H4 (cell line): ENCODE results near the gene SLC6A11. TPM values are rescaled to one million over a fixed set of nuclear protein-coding genes. Genes with fewer than 3 reads are reported as not detected.

Experiments used
- DNase-seq: peaks from one replicate; pipeline ENCODE4 v3.0.0-alpha.2; 2015; ENCODE audit warnings: low spot score
- total RNA-seq: library from RNA; depleted of rRNA; stranded (reverse); fragments of >200 nt; shearing (Covaris generic); gene quantifications from 2 replicates; pipeline ENCODE4 v1.2.3, GENCODE V29; 2014

Gene SLC6A11
- total RNA-seq, 1 experiment from 2014 or later: 0.12 TPM

DNA sequence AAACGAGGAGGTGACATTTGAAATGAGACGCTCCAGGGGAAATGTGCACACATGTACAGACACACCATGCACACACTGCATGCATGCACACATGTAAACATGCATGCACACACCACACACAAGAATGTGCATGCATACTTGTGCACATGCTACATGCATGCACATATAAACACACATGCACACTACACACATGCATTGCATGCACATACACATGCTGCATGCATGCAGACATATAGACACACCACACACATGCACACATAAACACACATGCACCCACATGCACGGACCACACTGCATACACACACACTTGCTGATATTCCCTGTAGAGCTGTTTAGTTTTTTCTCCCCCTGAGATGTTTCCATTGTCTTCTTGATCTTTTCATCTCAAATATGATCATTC is 138.7 kb downstream of the SLC6A11 start:
- DNase-seq: no peak

DNA sequence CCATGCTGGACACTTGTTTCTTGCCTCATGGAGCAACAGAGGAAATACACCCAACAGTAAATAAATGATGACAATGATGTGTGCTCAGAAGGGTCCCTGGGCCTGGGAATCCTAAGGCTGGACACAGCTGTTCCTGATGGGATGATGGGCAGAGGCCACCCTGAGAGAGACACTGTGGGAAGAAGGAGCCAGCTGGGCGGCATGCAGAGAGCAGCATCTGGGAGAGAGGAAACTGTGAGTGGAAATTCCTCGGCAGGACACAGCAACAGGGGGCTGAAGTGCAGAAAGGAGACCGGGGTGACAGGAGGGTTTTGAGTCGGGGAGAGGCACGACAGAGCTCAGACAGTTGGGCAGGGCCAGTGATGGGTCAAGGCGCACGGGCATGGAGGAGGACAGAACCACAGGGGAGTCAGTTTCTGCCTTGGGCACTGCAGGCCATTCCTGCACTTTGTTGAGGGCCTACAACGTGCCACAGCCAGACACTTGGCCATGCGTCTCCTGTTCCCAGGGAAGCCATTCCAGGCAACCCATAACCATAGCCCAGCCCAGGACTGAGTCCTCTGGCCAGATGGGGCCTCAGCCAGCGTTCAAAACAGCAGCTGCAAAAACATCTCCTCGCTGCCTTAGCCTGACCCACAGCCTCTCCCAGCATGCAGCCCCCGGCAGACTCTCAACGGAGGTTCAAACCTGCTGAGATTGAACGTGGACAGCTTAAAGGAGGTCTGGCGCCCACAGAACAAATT is 139.9 kb downstream of the SLC6A11 start:
- DNase-seq: no peak

DNA sequence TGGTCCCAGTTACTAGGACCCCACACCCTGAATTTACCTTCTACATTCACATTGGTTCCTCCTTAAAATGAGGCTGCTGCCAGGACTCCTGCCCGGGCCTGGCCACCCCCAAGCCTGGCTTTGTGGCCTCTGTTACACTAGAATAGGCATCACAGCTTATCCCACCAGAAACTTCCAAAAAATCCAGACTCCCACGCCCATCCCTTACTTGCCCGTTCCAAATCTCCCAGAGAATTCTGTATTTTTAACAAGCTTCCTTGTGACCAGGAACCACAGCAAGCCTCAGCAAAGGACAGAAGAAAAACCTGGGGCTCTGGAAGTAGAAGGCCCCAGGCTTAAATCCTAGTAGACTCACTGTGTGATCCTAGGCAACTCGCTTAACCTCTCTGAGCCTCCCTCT is 140.5 kb downstream of the SLC6A11 start:
- DNase-seq: no peak

DNA sequence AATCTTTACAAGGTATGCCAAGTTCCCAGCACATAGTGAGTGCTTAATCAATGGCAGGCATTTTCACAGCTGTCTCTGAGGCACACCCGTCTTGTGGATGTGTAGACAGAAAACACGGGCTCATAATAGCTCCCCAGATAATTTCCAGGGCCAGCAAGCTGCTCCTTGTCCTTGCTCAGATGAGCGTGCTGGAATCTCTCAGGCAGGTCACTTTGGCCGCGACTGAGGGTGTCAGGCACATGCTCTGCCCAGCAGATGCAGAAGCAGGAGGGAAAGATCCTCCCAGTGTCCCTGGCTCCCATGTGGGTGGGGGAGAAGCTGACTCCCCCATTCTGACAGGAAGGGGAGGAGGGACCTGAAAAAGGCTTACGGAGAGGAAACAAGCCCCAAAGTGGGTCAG is 141.0 kb downstream of the SLC6A11 start:
- DNase-seq: no peak

DNA sequence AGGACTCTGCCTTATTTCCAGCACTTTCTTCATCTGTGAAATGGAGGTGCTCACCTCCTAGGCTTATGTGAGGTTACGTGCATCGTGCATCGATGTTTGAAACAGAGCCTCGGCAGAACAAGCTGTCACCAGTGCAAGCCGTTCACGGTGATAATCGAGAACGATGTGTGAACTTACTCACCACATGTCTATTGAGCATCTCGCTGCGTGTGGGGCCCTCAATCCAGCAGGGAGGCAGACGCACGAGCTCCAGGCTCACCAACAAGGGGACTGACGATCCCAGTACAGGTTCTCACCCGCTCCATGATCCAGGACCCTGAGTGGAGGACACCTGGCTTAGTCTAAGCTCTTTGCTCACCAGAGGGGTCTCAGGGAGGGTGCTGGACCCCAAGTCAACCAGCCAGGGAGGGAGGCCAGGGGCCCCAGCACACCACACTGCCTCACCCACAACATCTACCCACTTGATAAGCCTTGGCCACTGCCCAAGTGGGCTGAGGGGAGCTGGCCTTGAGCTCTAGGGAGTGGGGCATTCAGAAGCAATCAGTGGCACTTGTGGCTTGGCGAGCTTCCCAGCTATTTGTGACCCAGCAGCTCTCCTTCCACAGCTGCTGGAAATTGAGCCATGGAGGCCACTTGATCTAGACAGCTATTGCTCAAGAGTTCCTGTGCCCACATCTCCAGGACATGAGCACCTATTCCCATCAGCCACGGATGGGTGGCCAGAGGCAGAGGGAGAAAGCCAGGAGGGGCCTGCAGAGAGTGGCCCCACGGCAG is 142.1 kb downstream of the SLC6A11 start:
- DNase-seq: peak; percentile 86

DNA sequence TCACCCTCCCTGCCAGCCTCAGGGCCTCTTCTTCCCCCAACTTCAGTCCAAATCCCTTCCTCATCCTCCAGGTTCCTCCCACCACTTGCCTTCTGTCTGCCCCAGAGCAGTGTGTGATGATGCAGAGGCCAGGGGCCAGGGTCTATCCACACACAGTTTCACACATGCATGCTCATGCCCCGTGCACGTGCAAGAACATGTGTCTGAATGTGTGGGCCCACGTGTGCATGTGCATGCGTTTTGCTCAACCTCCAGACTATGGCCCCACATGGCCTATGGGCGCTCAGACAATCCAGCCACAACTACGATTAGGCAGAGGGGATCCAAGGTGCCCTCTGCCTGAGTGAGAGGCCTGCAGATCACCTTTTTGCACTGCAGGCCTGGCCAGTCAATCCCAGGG is 144.2 kb downstream of the SLC6A11 start:
- no peak for DNase-seq

DNA sequence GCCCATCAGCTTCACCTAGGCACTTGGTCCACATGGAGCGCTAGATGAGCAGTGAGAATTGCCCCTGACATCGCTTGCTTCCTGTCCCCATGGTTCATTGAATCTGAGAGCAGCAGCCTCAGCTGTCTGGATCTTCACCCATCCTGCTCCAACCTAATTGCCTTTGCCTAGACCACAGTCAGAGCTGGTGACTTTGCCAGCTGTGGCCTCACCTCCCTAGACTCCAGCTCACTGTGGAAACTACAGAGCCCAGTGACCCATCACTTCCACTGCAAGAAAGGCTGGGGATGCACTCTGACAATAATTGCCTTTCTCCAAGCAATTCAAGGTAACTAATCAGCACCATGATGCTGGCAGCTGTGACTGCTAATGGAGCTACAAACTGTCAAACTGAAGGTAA is 145.9 kb downstream of the SLC6A11 start:
- DNase-seq: no peak

DNA sequence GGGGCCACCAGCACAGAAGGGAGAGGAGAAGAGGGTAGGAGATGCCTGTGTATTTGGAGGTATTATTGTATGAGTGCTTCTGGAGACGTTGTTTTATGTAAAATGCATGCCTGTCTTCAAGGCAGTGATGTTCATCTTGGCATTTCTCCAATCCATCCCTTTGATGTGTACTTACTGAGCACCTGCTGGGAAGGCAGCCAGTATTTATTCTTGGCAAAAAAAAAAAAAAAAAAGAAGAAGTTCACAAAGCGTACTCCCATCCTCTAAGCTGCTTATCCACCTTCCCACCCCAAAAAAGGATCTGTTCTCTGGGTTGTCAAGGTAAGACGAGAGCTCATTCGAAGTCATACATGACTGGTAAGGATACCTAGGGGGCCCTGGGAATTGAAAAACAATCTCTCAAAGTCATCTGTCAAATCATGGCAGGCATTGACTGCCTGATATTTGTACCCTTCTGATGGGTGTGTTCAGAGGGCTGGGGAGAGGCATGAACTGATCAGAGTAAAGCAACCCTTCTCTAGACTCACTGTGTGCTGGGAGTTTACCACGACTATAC is 146.5 kb downstream of the SLC6A11 start:
- no peak for DNase-seq

DNA sequence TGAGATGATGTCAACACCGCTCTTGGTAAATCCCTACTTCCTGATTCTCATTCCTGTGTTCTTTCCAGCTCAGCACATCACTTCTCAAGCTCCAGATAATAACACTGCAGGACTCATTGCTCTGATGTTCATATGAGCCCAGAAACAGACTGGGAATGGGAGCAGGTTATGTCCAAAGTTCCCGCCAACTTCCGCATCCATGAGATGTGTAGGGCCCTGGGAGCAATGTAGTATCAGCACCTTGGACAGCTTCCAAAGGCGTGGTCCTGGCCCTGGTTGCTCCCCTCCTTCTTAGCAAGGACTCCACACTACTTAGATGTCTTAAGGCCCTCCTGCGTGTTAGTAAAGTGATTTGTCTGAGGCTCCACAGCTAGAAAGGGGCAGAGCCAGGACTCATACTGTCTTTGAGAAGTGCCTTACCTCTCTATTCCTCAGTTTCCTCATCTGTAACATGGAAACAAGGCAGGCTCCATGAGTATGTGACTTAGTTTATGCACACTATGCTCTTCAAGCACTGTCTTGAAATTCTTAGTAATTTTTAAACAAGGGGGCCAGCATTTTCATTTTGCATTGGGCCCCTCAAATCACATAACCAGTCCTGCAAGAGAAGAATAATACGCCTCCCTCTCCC is 148.6 kb downstream of the SLC6A11 start:
- peak; percentile 21 for DNase-seq

DNA sequence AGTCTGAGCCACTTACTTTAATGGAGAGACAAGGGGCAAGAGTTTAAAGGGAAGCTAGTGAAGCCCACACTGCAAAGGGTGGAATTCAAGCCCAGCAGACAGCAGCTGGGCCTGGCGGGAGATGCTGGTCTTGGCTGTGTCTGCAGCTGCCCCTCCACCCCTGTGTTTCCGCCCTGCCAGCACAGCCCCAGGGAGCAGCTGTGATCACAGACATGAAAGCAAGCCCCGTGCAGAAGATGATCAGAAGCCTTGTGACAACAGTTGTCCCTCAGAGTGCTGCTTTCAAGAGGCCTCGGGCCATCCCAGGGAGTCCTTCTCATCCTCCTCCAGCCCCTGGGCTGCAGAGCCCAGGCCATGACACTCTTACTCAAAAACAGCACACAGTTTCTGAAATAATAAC is 152.4 kb downstream of the SLC6A11 start:
- DNase-seq: no peak

DNA sequence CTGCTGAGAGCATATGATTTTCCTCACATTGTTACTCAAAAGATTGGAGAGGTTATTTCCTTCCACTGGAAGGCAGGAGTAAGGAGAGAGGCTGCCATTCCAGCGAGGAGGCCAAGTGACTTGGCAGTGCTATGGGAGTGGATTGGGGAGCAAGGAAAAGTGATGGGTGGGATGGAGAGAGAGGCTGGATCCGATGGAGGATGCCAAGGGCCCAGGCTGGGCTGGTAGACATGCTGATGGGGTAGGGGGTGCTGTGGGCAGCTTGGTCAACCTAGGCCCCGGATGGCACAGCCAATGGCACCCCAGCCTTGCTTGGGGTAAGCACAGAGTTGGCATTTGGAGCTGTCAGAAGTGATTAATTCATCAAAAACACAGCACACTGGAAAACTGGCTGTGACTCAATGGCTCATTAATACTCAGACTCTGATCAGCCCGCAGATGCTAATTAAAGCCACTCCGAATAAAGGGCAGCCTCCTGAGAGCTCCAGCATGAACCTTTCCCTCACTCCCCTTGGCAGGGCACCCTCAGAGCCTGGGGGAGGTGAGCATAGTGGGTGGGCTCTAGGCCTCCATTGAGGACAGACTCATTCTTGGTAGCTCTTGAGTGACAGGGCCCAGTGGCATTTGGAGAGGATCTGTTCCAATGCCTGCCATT is 154.4 kb downstream of the SLC6A11 start:
- DNase-seq: no peak

DNA sequence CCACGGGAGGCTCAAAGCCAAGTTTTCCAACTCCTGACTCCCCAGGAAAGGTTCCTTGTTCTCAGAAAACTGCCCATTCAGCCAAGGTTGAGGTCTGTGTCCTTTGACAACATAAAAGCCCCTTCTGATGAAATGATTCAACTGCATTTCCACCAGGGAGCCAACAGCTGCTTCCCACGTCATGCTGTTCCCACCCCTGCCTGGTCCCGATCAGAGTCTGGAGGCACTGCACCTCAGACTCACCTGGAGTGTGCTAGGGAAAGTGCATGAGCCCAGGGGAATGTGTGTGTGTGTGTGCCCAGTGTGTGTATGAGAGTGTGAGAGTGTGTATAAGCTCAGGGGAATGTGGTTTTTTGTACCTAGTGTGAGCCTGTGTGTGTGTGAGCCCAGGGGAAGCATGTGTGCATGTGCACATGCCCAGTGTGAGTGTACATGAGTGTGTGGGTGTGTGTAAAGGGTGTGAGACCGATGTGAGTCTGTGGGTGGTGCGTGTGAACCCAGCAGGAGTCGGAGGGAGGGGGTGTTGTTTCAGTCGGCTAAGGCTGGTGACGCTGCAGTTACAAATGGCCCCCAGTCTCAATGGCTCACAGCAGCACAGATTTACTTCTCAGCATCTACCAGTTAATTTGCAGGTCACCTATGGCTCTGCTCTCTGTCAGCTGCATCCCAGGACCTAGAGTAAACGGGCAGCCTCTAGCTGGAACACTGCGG is 156.2 kb downstream of the SLC6A11 start:
- no peak for DNase-seq

DNA sequence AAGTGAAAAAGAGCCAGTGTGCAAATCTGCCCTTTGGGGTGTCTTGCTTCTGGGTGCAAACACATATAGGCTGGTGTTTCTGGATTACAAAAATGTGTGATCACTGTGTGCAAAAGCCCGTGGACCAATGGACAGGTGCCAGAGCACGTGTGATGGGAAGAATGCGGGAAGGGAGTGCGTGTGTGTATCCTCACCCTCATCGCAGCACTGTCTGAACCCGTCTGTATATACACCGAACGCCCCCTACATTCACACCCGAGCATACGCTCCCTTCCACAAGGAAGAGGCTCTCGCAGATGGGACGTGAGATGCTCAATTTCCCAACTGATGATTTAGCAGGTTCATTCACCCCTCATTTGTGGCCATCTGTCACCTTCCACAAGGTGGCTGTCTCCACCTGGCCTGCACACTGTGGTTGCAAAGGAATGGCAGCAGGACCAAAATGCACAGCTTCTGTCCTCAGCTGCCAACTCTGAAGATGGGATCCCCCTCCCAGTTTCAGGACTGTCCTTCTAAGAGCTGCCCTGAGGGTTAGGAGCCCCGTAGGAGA is 157.1 kb downstream of the SLC6A11 start:
- DNase-seq: no peak

DNA sequence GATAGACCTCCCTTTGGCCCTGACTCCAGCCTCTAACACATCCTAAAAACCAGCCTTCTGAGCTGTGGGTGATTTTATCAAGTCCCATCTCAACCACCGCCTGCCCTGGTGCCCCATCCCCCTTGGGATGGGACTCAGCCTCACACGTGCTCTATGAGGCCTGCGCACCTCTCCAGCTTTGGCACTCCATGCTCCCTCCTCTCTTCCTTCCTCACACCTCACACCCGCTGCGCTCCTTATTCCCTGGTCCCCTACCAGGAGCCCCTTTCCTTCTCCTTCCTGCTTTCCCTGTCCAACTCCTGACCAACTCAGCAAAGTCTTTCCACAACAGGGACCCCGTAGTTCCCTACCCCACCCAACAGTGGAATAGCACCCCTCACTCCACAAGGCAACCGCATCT is 158.1 kb downstream of the SLC6A11 start:
- DNase-seq: no peak

DNA sequence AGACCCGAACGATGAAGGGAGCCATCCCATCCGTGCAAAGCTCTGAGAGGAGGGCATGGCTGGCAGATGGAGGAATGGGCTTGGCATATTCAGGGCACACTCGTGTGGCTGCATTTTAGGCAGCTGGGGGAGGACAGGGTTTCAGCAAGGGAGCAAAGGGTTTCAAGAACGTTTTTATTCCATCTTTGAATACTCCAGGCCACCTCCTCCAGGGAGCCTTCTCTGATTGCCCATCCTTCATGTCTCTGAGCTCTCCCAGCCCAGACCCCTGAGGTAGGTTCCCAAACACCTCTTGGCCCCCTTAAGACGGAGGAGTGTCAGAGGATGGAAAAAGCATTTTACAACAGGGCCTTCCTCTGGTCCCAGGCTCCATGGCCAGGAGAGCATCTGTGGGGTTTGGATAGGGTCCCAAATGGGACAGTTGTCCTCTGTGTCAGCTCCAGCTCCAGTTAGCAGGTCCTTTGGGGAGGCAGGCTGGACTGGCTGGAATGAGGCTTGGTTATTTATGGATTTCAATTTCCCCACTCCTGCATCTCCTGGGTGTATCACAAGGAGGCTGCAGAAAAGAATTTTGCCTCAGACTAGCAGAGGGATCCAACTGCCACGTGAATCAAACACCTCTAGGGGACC is 158.8 kb downstream of the SLC6A11 start:
- DNase-seq: no peak

DNA sequence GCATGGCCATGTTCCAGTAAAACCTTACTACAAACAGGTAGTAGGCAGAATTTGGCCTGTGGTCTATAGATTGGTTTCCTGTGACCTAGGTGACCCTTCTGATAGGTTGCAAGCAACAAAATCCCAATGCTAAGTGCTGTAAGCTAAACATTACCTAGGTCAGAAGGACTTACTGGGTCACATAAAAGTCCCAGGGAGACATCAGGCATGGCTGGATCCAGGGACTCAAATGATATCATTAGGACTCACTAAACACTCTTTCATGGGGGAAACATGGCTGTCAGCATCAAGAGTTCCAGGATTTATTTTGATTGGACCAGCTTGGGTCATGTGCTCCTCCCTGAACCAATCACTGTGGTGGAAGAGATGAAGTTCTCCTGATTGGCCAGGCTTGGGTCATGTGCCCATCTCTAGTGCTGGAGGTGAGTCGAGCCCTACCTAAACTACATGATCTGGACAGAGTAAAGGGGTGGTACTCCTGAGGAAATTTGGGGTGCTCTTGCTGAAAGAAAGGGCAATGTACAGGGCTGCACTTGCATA is 159.7 kb downstream of the SLC6A11 start:
- no peak for DNase-seq

DNA sequence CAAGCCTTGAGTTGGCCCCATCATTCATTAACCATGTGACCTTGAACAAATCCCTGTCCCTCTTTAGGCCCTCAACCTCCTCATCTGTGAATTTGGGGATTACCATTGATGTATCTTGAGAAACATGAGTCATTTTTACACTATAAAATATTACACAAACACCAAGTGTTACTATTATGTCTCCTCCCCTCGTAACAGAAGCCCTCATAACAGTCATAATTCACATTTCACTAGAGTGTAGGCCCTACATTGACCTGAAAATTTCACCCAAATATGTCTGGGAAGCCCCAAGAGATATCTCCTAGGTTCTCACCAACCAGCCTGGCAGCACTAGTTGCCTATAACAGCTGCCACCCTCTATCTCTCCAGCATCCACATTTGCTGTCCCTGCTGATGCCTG is 160.7 kb downstream of the SLC6A11 start:
- DNase-seq: no peak

DNA sequence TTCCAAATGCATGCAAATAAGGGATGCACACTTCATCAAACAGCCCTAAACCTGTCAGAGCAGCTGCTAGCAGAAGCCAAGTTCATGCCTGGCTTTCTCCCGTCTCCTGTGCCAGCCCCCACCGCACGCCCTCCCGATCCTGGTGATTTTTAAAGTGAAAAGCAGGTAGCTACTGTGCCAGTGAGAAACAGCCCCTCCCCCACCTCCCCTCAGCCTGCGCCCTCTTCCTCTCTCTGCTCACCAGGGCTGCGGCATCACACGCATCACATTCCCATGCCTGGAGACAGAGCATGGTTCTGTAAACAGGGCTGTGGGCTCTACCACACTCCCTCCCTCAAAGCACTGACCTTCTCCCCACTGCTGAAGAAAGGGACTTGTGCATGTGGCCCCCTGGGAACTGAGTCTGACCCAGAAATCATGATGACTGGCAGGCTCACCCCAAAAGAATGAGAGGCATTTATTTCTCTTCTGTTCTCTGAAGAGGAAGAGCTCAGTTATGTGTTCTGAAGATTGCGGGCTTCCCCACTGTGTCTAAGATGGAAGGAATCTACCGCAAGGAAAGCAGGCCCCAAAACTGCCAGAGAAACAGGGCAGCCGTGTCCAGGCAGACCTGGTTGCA is 162.0 kb downstream of the SLC6A11 start:
- DNase-seq: no peak

DNA sequence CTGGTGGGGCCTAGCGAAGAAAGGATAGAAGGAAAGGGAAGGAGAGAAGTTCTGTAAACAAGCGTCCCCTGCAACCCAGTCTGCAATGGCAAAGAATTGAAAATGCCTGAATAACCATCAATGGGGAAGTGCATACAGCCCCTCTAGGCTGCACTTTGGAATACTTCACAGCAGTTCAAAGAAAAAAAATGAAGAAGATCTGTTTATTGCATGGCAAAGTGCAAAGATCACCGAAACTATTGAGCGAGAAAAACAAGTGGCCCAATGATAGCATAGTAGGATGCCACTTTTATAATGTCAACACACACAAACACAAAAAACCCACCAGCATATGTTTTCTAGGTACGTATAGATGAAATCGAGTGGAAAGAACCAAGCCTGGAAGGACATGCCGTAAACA is 162.9 kb downstream of the SLC6A11 start:
- no peak for DNase-seq

DNA sequence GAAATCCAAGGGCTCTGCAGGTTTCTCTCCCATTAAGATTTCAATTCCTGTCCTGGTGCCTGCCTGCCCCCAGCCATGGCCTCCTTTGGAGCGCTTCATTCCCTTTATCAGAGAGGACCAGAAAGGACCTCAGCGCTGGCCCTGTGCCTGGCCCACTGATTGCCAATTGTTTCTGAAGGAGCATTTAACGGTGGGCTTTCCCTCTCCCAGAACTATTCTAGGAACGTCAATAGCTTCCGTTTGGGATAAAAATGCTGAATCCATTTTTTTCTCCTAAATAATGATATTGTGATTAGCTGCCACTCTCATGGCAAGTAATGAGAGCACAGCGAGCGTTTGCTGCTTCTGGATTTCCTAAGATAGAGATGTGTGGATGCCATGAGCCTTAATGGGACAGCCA is 164.3 kb downstream of the SLC6A11 start:
- DNase-seq: no peak
